ENCODE measurements around the gene SGPP2.
"Not testable (repeated sequence)": the region's sequence is repeated elsewhere in the genome, so short reads cannot be mapped to it uniquely, and the experiment has no call there.

The SGPP2 gene

GRCh38 chr2:222427646-222428301, 3.4 kb downstream of the SGPP2 start:
- DNase-seq (ENCODE audit: low read depth), result no peak

GRCh38 chr2:222430071-222430470, 5.7 kb downstream of the SGPP2 start:
- DNase-seq (ENCODE audit: low read depth), result no peak

GRCh38 chr2:222430681-222431080, 6.3 kb downstream of the SGPP2 start:
- DNase-seq (ENCODE audit: low read depth), result no peak

GRCh38 chr2:222431869-222432268, 7.5 kb downstream of the SGPP2 start:
- DNase-seq (ENCODE audit: low read depth), result no peak

- no peak for DNase-seq (ENCODE audit: low read depth)
Observed at GRCh38 chr2:222433332-222434173, 9.2 kb downstream of the SGPP2 start.

- no peak for DNase-seq (ENCODE audit: low read depth)
Observed at GRCh38 chr2:222434204-222434603, 9.9 kb downstream of the SGPP2 start.

- DNase-seq (ENCODE audit: low read depth), result not testable (repeated sequence)
Observed at GRCh38 chr2:222435400-222436039, 11.2 kb downstream of the SGPP2 start.

GRCh38 chr2:222436040-222436413, 11.7 kb downstream of the SGPP2 start:
- no peak for DNase-seq (ENCODE audit: low read depth)

- no peak for DNase-seq (ENCODE audit: low read depth)
Observed at GRCh38 chr2:222439692-222440091, 15.3 kb downstream of the SGPP2 start.

GRCh38 chr2:222440673-222441422, 16.5 kb downstream of the SGPP2 start:
- peak; percentile 73 for DNase-seq (ENCODE audit: low read depth)

- no peak for DNase-seq (ENCODE audit: low read depth)
Observed at GRCh38 chr2:222442665-222443064, 18.3 kb downstream of the SGPP2 start.

- DNase-seq (ENCODE audit: low read depth), result no peak
Observed at GRCh38 chr2:222445227-222445626, 20.9 kb downstream of the SGPP2 start.

GRCh38 chr2:222447131-222447530, 22.8 kb downstream of the SGPP2 start:
- no peak for DNase-seq (ENCODE audit: low read depth)

GRCh38 chr2:222448748-222449181, 24.4 kb downstream of the SGPP2 start:
- peak; percentile 18 for DNase-seq (ENCODE audit: low read depth)

- DNase-seq (ENCODE audit: low read depth), result no peak
Observed at GRCh38 chr2:222450021-222450420, 25.7 kb downstream of the SGPP2 start.

- no peak for DNase-seq (ENCODE audit: low read depth)
Observed at GRCh38 chr2:222451224-222451674, 26.9 kb downstream of the SGPP2 start.

GRCh38 chr2:222452422-222452950, 28.1 kb downstream of the SGPP2 start:
- DNase-seq (ENCODE audit: low read depth), result no peak

- DNase-seq (ENCODE audit: low read depth), result no peak
Observed at GRCh38 chr2:222456479-222457077, 32.2 kb downstream of the SGPP2 start.

GRCh38 chr2:222459983-222460382, 35.6 kb downstream of the SGPP2 start:
- no peak for DNase-seq (ENCODE audit: low read depth)

GRCh38 chr2:222465746-222466145, 41.4 kb downstream of the SGPP2 start:
- no peak for DNase-seq (ENCODE audit: low read depth)

GRCh38 chr2:222468346-222468745, 44.0 kb downstream of the SGPP2 start:
- no peak for DNase-seq (ENCODE audit: low read depth)
